SJSA1 (cell line): ENCODE results near the gene EAPP. TPM values are rescaled to one million over a fixed set of nuclear protein-coding genes. Genes with fewer than 3 reads are reported as not detected.
"Not testable (repeated sequence)": the region's sequence is repeated elsewhere in the genome, so short reads cannot be mapped to it uniquely, and the experiment has no call there.

Experiments used
- DNase-seq, 2 experiments: peaks; one replicate each; pipeline ENCODE4 v3.0.0-alpha.2; 2015 to 2020; ENCODE audit warnings: low spot score in 2 of 2, low read depth in 1 of 2
- H3K27ac ChIP-seq: fragments of 250-450 bp; sonication (Bioruptor Pico); 2 replicates; pipeline ENCODE4 v1.5.1; 2020; ENCODE audit warnings: mild to moderate bottlenecking, moderate library complexity
- H3K27me3 ChIP-seq: fragments of 250-450 bp; sonication (Bioruptor Pico); replicated peaks from 2 replicates; pipeline ENCODE4 v1.5.1; 2020; ENCODE audit warnings: mild to moderate bottlenecking, moderate library complexity
- H3K36me3 ChIP-seq: fragments of 250-450 bp; sonication (Bioruptor Pico); 2 replicates; pipeline ENCODE4 v1.5.1; 2020; ENCODE audit warnings: mild to moderate bottlenecking
- H3K4me1 ChIP-seq: fragments of 250-450 bp; sonication (Bioruptor Pico); replicated peaks from 2 replicates; pipeline ENCODE4 v1.6.1; 2021; ENCODE audit warnings: mild to moderate bottlenecking
- H3K4me3 ChIP-seq: fragments of 250-450 bp; sonication (Bioruptor Pico); 2 replicates; pipeline ENCODE4 v1.5.1; 2020; ENCODE audit warnings: mild to moderate bottlenecking
- H3K9me3 ChIP-seq: fragments of 250-450 bp; sonication (Bioruptor Pico); replicated peaks from 2 replicates; pipeline ENCODE4 v1.5.1; 2020; ENCODE audit warnings: mild to moderate bottlenecking
- total RNA-seq: library from RNA; depleted of rRNA; stranded (reverse); fragments of >200 nt; shearing (Covaris generic); gene quantifications from 2 replicates; pipeline ENCODE4 v1.2.3, GENCODE V29; 2014; rRNA removed

Gene EAPP, protein sequence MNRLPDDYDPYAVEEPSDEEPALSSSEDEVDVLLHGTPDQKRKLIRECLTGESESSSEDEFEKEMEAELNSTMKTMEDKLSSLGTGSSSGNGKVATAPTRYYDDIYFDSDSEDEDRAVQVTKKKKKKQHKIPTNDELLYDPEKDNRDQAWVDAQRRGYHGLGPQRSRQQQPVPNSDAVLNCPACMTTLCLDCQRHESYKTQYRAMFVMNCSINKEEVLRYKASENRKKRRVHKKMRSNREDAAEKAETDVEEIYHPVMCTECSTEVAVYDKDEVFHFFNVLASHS
- total RNA-seq: 34.1 and 49.8 TPM in 2 replicates

DNA sequence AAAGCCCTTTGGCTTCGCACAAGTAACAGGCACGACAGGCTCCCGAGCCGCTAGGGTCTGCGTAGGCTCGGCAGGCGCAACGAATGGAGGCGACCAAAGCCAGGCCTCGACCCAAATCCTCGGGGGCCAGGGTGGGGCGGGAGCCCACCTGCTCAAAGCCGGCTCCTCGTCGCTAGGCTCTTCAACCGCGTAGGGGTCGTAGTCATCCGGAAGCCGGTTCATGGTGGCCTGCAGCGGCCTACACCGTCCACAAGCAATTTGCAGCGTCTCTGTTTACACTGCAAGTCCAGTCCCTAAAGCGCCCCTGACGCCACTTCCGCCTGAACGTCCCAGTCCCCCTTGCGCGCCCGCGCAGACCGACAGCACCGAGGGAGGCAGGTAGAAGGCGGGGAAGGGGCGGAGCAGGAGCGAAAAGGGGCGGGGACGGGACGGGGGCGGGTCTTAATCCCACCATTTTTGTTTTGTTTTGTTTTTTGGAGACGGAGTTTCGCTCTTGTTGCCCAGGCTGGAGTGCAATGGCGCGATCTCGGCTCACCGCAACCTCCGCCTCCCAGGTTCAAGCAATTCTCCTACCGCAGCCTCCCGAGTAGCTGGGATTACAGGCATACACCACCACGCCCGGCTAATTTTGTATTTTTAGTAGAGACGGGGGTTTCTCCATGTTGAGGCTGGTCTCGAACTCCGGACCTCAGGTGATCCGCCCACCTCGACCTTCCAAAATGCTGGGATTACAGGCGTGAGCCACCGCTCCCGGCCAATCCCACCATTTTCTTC, at the start of gene EAPP:
EAPP (minus strand) TSS at position 295 of the 774 bp plus-strand sequence; CDS start at position 222, 73 bp downstream.
- peak; percentile 81 to 98 for DNase-seq
- H3K9me3 ChIP-seq: no peaks in the 10 kb centered on the region
- H3K27ac ChIP-seq: peak within 1 kb of the TSS; percentile 89
- peaks cover 8% of the 10 kb centered on the region; the same call in 1 of the 2 replicates for H3K36me3 ChIP-seq
- no peaks in the 10 kb centered on the region for H3K27me3 ChIP-seq
- peak within 1 kb of the TSS; percentile 73 for H3K4me3 ChIP-seq
- 0 out of 2 replicates have a peak, but pooled peaks cover 6% of the 10 kb centered on the region for H3K4me1 ChIP-seq

DNA sequence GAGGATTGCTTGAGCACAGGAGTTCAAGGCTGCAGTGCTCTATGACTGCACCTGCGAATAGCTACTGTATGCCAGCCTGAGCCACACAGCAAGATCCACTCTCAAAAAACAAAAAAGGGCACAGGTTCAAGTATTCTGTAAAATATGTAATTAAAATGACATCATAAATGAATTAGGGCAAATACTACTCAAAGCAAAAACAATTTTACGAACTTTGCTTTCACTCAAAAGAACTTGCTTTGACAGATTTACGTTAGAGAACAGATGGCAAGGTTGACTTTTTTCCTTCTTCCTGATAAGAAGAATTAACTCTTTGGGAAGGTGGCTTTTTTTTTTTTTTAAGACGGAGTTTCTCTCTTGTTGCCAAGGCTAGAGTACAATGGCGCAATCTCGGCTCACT, 44.0 kb upstream of the EAPP start:
- no peak overlapping the region for H3K4me3 ChIP-seq
- H3K27ac ChIP-seq: no peak overlapping the region
- DNase-seq: no peak
- no peaks in the 10 kb centered on the region for H3K9me3 ChIP-seq
- no peaks in the 10 kb centered on the region for H3K4me1 ChIP-seq
- no peaks in the 10 kb centered on the region for H3K27me3 ChIP-seq
- H3K36me3 ChIP-seq: peaks cover 48% of the 10 kb centered on the region

DNA sequence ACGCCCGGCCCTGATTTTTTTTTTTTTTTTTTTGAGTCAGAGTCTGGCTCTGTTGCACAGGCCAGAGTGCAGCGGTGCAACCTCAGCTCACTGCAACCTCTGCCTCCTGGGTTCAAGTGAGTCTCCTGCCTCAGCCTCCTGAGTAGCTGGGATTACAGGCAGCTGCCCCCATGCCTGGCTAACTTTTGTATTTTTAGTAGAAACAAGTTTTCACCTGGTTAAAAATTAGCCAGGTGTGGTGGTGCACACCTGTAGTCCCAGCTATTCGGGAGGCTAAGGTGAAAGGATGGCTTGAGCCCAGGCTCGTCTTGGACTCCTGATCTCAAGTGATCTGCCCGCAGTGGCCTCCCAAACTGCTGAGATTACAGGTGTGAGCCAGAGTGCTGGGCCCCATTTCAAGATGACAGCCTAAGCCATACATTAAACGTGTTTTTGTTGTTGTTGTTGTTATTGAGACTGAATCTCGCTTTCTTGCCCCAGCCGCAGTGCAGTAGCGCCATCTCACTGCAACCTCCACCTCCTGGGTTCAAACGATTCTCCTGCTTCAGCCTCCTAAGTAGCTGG, 42.7 kb upstream of the EAPP start:
- Histone ChIP-seq H3K36me3 (peaks cover 51% of the 10 kb centered on the region), H3K27ac (no peak overlapping the region), H3K4me1 (no peaks in the 10 kb centered on the region), H3K4me3 (no peak overlapping the region), H3K27me3 (no peaks in the 10 kb centered on the region), H3K9me3 (no peaks in the 10 kb centered on the region)
- DNase-seq: peak in 1 of 2 experiments; percentile 9

DNA sequence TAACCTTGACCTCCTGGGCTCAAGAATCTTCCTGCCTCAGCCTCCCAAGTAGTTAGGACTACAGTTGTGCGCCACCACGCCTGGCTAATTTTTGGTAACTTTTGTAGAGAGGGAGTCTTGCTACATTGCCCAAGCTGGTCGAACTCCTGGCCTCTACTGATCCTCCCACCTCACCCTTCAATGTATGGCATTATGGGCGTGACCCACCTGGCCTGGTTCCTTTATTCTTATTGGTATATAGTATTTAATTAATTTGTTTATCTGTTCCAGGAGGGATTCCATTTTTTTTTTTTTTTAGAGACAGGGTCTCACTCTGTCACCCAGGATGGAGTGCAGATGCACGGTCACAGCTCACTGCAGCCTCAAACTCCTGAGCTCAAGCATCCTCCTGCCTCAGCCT, 40.9 kb upstream of the EAPP start:
- no peak overlapping the region for H3K4me3 ChIP-seq
- H3K36me3 ChIP-seq: peaks cover 41% of the 10 kb centered on the region
- DNase-seq: peak in 1 of 2 experiments; percentile 21
- H3K4me1 ChIP-seq: no peaks in the 10 kb centered on the region
- no peak overlapping the region for H3K27ac ChIP-seq
- no peaks in the 10 kb centered on the region for H3K27me3 ChIP-seq
- H3K9me3 ChIP-seq: no peaks in the 10 kb centered on the region

DNA sequence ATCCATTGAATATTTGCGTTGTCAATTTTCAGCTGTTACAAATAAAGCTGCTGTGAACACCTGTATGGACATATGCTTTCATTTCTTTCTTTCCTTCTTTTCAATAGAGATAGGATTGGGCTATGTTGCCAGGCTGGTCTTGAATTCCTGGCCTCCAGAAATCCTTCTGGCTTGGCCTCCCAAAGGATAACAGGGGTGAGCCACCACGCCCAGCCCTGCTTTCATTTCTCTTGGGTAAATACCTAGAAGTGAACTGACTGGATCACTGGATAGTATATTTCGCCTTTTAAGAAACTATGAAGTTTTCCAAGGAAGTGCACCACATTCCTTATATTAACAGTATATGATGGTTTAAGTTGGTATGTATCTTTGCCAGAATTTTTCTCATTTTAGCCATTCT, 32.3 kb upstream of the EAPP start:
- Histone ChIP-seq H3K27me3 (no peaks in the 10 kb centered on the region), H3K36me3 (peaks cover 50% of the 10 kb centered on the region), H3K4me3 (no peak overlapping the region), H3K27ac (no peak overlapping the region), H3K9me3 (no peaks in the 10 kb centered on the region), H3K4me1 (no peaks in the 10 kb centered on the region)
- DNase-seq: no peak

DNA sequence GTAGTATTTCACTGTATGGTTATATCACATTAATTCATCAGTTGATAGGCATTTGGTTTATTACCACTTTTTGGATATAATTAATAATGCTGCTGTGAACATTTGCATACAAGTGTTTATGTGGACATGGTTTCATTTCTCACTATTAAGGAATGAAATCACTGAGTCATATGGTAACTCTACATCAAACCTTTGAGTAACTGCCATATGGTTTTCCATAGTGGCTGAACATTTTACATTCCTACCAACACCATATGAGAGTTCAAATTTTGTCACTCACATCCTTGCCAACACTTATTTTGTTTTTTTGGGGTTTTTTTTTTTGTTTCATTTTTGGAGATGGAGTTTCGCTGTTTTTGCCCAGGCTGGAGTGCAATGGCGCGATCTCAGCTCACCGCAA, 30.2 kb upstream of the EAPP start:
- Histone ChIP-seq H3K27ac (no peak overlapping the region), H3K4me3 (no peak overlapping the region), H3K9me3 (no peaks in the 10 kb centered on the region), H3K36me3 (peaks cover 51% of the 10 kb centered on the region), H3K4me1 (no peaks in the 10 kb centered on the region), H3K27me3 (no peaks in the 10 kb centered on the region)
- no peak for DNase-seq

DNA sequence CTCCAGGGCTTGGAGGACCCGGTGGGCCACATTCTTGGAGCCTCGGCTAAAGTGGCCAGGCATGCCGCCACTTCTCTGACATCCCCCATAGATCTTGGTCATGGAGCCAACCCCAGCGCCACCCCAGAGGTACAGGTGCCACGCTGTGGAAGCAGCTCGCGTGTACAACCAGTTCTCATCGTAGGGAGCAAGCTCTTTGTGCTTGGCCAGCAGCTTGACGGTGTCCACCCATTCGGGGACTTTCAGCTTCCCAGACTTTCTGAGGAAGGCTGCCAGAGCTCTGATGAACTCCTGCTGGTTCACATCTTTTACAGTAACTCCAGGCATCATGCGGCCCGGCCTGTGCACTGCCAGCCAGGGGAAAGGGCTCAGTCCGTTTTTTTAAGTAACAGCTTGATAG, 29.3 kb upstream of the EAPP start:
- Histone ChIP-seq H3K9me3 (no peaks in the 10 kb centered on the region), H3K27ac (no peak overlapping the region), H3K4me1 (no peaks in the 10 kb centered on the region), H3K4me3 (no peak overlapping the region), H3K36me3 (peaks cover 55% of the 10 kb centered on the region), H3K27me3 (no peaks in the 10 kb centered on the region)
- DNase-seq: no peak

DNA sequence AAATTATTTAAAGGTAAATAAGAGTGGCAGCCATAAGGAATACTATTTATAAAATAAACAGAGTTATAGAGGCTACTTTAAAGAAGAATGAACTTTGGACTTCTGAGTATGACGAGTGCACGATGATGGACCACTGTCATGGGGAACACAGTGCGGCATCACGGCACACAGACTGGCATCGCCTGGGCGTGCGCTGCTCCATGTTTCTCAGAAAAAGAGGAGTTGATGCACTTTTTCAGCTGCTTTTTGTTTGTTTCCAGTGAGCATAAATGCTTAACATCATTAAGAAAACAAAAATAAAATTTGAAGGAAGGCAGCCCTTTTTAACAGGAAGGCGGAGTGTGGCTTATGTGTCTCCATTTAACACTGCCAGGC, 23.3 kb upstream of the EAPP start:
- no peak for DNase-seq
- Histone ChIP-seq H3K4me3 (no peak overlapping the region), H3K36me3 (peaks cover 32% of the 10 kb centered on the region), H3K9me3 (no peaks in the 10 kb centered on the region), H3K4me1 (no peaks in the 10 kb centered on the region), H3K27me3 (no peaks in the 10 kb centered on the region), H3K27ac (no peak overlapping the region)

DNA sequence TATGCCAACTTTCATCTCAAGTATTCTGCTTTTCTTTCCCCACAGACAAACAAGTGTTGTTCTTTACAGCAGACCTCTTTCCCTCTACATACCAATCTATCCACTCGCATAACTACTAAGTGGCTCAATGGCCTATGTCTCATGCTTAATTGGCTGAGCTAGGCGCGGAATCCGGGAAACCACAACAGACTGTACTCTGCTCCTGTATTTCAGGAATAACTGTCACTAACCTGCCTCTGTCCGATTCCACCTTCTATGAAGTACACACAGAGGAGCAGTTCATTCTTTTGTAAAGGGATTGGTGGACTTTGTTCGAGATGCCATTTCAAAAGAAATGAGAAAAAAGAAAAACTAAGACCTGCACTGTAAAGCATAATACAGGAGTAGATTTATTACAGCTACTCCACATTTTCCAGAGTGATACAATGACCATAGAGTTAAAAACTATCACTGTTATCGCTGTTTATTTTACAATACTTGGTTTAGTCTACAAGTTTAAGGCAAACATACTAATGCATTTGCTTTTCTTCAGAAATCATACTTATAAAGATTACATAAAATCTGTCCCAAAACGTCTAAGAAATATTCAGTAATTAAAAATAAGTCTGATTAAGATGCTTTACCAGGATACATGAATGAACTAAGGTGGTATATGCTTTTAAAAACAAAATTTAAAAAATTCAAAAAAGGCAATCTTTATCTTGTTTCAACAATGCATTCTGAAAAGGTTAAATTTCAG, 22.7 kb upstream of the EAPP start:
- H3K36me3 ChIP-seq: peaks cover 26% of the 10 kb centered on the region
- H3K27ac ChIP-seq, H3K9me3 ChIP-seq, H3K4me1 ChIP-seq, DNase-seq, H3K27me3 ChIP-seq, H3K4me3 ChIP-seq: not testable (repeated sequence)

DNA sequence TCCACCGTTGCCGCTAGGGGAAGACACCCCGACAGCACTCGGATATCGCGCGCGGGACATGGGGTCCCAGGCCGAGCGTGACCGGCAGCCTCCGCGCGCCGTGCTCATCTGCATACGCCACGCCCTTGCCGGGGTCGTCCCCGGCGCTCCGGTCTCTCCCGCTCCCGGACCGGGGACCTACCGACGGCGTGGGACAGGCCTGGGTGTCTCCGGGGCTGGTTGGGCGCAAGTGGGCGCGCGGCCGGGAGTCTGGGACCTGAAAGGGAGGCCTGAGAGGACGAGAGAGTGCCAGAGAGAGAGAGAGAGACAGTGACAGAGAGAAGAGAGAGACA, 17.0 kb upstream of the EAPP start:
- peaks cover 12% of the 10 kb centered on the region for H3K4me1 ChIP-seq
- not testable (repeated sequence) for H3K4me3 ChIP-seq, H3K27me3 ChIP-seq, DNase-seq, H3K9me3 ChIP-seq, H3K27ac ChIP-seq, H3K36me3 ChIP-seq

DNA sequence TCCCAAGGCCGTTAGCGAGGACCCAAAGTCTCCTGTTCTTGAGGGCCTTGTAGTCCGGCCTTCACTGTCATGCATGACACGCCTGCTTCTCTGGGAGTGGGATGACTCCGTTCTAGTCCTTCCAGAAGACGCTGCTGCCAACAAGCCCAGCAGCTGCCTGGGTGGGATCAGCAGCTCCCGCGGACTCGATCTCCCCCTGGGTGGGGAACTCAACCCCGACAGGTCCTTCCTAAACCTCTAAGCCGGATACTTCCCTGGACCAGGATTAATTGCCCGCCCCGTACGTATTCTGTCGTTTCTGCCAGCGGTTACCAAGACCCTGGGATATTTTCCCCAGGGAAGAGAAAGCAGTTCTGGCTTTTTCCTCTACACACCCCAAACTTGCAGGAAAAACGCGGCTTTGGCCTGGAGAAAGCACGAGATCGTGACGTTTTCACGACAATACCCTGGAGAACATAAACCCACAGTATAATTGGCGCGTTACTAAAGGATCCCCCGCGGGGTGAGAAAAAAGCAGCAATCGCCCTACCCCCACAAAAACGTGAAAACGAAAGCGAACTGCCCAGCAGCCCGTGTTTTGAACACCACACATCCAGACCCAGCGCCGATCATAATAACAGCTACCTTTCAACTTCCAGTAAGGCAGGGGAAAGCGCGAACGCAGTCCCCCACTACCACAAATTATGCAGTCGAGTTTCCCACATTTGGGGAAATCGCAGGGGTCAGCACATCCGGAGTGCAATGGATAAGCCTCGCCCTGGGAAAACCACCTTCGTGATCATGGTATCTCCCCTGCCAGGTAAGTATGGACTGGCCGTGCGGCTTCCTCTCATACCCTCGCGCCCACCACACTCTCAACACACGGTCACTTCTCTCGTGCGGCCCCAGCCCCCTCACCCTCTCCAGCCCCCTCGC, 16.3 kb upstream of the EAPP start:
- H3K27ac ChIP-seq, DNase-seq, H3K4me3 ChIP-seq, H3K9me3 ChIP-seq, H3K36me3 ChIP-seq, H3K27me3 ChIP-seq: not testable (repeated sequence)
- H3K4me1 ChIP-seq: peaks cover 12% of the 10 kb centered on the region

DNA sequence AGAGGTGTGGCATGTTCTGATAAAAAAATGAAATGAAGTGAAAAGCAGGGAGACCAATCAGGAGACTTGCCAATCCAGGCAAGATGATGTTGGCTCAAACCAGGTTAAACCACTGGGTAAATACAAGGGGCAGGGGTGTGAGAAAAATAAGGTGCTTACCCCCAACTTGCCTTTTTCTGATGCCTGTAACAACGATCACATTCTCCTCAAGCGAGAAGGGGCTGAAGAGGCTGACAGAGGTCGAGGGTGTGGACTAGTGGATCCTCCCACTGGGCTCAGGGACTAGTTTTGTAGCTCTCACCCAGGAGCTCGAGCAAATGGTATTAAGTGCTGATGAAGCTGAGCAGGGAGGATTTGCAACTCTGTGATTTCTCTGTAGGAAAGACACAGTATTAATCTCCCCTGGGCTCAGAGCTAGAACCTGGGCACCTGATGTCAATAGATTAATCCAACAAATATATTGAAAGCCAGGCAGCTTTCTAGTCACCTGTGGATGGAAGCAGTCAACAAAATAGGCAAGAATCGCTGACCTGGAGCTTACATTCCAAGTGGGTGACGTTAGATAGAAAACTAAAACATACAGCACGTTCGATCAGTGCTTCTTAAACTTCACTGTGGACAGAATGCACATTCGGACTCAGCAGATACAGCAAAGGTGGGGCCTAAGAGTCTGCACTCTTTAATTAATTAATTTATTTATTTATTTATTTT, 15.2 kb upstream of the EAPP start:
- Histone ChIP-seq H3K4me1 (peaks cover 12% of the 10 kb centered on the region), H3K4me3 (peak overlapping the region; percentile 12; the same call in 1 of the 2 replicates), H3K27me3 (no peaks in the 10 kb centered on the region), H3K27ac (no peak overlapping the region), H3K36me3 (no peaks in the 10 kb centered on the region), H3K9me3 (no peaks in the 10 kb centered on the region)
- DNase-seq: peak; percentile 38 to 47
